Hepatocyte (in vitro differentiated cells): ENCODE data around the gene LRP3. TPM values are rescaled to one million over a fixed set of nuclear protein-coding genes. Genes with fewer than 3 reads are reported as not detected.

Experiments
- DNase-seq: peaks from one replicate; pipeline ENCODE4 v3.0.0-alpha.2; 2016; ENCODE audit warnings: low spot score
- H2AFZ ChIP-seq: fragments of 200-600 bp; sonication (generic); 2 replicates; pipeline ENCODE4 v1.6.0; 2016; ENCODE audit warnings: antibody characterized with exemption, mild to moderate bottlenecking
- H3K27ac ChIP-seq: fragments of 200-600 bp; sonication (generic); 2 replicates; pipeline ENCODE4 v1.5.1; 2016; ENCODE audit warnings: mild to moderate bottlenecking
- H3K27me3 ChIP-seq: fragments of 200-600 bp; sonication (generic); 2 replicates; pipeline ENCODE4 v1.6.1; 2016
- H3K36me3 ChIP-seq: fragments of 200-600 bp; sonication (generic); replicated peaks from 2 replicates; pipeline ENCODE4 v1.5.1; 2016; ENCODE audit warnings: low read depth; ENCODE audit not compliant: insufficient read depth
- H3K4me1 ChIP-seq: fragments of 200-600 bp; sonication (generic); 2 replicates; pipeline ENCODE4 v1.5.1; 2016; ENCODE audit warnings: mild to moderate bottlenecking, moderate library complexity; ENCODE audit not compliant: insufficient read depth
- H3K4me2 ChIP-seq: fragments of 200-600 bp; sonication (generic); 2 replicates; pipeline ENCODE4 v1.6.0; 2016
- H3K4me3 ChIP-seq: fragments of 200-600 bp; sonication (generic); 2 replicates; pipeline ENCODE4 v1.5.1; 2016; ENCODE audit warnings: mild to moderate bottlenecking
- H3K79me2 ChIP-seq: fragments of 200-600 bp; sonication (generic); 2 replicates; pipeline ENCODE4 v1.6.0; 2017; ENCODE audit warnings: mild to moderate bottlenecking
- H3K9me2 ChIP-seq: fragments of 200-600 bp; sonication (generic); replicated peaks from 2 replicates; pipeline ENCODE4 v1.6.0; 2017; ENCODE audit warnings: mild to moderate bottlenecking; ENCODE audit not compliant: insufficient read depth
- H3K9me3 ChIP-seq: fragments of 200-600 bp; sonication (generic); 2 replicates; pipeline ENCODE4 v1.5.1; 2016; ENCODE audit warnings: low read depth, mild to moderate bottlenecking
- H4K20me1 ChIP-seq: fragments of 200-600 bp; sonication (generic); 2 replicates; pipeline ENCODE4 v1.6.0; 2016; ENCODE audit warnings: mild to moderate bottlenecking; ENCODE audit not compliant: insufficient read depth, poor library complexity, severe bottlenecking
- EZH2 ChIP-seq: fragments of 200-600 bp; sonication (generic); IDR thresholded peaks from 2 replicates; pipeline ENCODE4 v1.6.1; 2016; ENCODE audit warnings: antibody characterized with exemption, mild to moderate bottlenecking, borderline replicate concordance
- EZH2phosphoT487 ChIP-seq: fragments of 200-600 bp; sonication (generic); IDR thresholded peaks from one replicate; pipeline ENCODE4 v1.6.1; 2018; ENCODE audit warnings: antibody characterized with exemption, mild to moderate bottlenecking, low read depth, moderate library complexity; ENCODE audit not compliant: unreplicated experiment, severe bottlenecking
- whole genome bisulfite sequencing: methylation state at CpG from one replicate; pipeline ENCODE4 v1.1.6; 2016; ENCODE audit warnings: low lambda C conversion rate; ENCODE audit errors: missing lambda C conversion rate; 5-methylcytosine and 5-hydroxymethylcytosine counted together
- polyA plus RNA-seq: library from polyadenylated mRNA; unstranded; fragments of >200 nt; fragmentation: Nextera tagmentation; extraction: Ambion mirVana; gene quantifications from 2 replicates; pipeline ENCODE4 v1.2.1, GENCODE V29; 2016
- total RNA-seq: library from RNA; depleted of rRNA; stranded (reverse); fragments of >200 nt; gene quantifications from 2 replicates; pipeline ENCODE4 v1.2.3, GENCODE V29; 2014
- TF ChIP-seq, protein P1 (sequence below): fragments of 200-600 bp; sonication (generic); IDR thresholded peaks from 2 replicates; pipeline ENCODE4 v1.5.1; 2016; ENCODE audit warnings: antibody characterized with exemption, mild to moderate bottlenecking; ENCODE audit not compliant: poor library complexity

LRP3 gene
- total and polyA plus RNA-seq, 2 experiments from 2014 or later = 37.4 to 44.0 TPM

DNA sequence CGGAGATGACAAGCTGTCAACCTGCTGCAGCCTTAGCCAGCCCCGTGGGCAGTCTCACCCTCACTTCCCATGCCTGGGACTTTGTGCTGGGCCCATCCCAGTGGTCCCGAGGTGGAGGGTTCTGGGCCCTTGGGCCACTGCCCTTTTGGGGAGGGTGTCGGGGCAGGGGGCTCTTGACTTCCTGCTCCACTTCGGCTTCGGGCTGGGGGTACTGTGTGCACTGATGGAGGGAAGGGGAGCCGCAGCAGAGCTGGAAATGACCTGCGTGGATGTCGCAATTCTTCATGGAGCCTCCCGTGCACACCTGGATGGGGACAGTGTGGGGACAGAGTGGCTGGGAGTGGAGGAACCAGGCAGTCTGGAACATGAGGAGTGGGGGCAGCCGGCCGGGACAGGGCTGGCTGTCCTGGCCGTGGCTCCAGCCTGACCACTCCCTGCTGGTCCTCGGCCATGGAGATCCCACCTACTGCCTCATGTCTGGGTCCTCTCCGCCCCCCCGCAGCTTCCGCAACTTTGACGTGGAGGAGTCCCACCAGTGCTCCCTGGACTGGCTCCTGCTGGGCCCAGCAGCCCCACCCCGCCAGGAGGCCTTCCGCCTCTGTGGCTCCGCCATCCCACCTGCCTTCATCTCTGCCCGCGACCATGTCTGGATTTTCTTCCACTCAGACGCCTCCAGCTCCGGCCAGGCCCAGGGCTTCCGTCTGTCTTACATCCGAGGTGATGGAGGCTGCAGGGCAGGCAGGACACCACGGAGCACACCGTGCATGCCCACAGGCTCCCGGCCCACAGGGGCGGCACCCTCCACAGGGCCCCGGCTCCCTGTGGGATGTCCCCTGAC lies 10.2 kb downstream of the LRP3 start:
- Histone ChIP-seq H3K27ac (no peak overlapping the region), H3K27me3 (no peaks in the 10 kb centered on the region), H3K4me3 (no peak overlapping the region), H3K36me3 (no peaks in the 10 kb centered on the region), H4K20me1 (no peaks in the 10 kb centered on the region), H3K9me3 (no peaks in the 10 kb centered on the region), H3K9me2 (no peaks in the 10 kb centered on the region), H3K79me2 (no peaks in the 10 kb centered on the region), H2AFZ (no peak overlapping the region), H3K4me1 (no peaks in the 10 kb centered on the region), H3K4me2 (no peak overlapping the region)
- TF ChIP-seq EZH2 (no peak), EZH2phosphoT487 (no peak)
- TF ChIP-seq, protein P1, sequence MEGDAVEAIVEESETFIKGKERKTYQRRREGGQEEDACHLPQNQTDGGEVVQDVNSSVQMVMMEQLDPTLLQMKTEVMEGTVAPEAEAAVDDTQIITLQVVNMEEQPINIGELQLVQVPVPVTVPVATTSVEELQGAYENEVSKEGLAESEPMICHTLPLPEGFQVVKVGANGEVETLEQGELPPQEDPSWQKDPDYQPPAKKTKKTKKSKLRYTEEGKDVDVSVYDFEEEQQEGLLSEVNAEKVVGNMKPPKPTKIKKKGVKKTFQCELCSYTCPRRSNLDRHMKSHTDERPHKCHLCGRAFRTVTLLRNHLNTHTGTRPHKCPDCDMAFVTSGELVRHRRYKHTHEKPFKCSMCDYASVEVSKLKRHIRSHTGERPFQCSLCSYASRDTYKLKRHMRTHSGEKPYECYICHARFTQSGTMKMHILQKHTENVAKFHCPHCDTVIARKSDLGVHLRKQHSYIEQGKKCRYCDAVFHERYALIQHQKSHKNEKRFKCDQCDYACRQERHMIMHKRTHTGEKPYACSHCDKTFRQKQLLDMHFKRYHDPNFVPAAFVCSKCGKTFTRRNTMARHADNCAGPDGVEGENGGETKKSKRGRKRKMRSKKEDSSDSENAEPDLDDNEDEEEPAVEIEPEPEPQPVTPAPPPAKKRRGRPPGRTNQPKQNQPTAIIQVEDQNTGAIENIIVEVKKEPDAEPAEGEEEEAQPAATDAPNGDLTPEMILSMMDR = no peak
- 97% methylated on average over 31 of the region's 32 CpGs for WGBS
- no peak for DNase-seq

DNA sequence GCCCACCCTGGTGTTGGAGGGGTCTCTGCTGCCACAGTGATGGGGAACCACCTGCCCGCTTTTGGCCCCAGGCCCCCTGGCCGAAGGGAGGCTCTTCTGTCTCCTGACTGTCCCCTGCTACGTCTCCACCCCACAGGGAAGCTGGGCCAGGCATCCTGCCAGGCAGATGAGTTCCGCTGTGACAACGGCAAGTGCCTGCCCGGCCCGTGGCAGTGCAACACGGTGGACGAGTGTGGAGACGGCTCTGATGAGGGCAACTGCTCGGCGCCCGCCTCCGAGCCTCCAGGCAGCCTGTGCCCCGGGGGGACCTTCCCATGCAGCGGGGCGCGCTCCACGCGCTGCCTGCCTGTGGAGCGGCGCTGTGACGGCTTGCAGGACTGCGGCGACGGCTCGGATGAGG lies 11.0 kb downstream of the LRP3 start:
- H4K20me1 ChIP-seq = no peaks in the 10 kb centered on the region
- no peak for DNase-seq
- H3K79me2 ChIP-seq = no peaks in the 10 kb centered on the region
- no peaks in the 10 kb centered on the region for H3K9me2 ChIP-seq
- H3K4me1 ChIP-seq = no peaks in the 10 kb centered on the region
- 96% methylated on average over 27 of the region's 27 CpGs for WGBS
- H3K4me2 ChIP-seq = no peak overlapping the region
- H3K4me3 ChIP-seq = no peak overlapping the region
- TF ChIP-seq EZH2phosphoT487 = no peak
- H2AFZ ChIP-seq = no peak overlapping the region
- H3K27me3 ChIP-seq = no peaks in the 10 kb centered on the region
- no peak overlapping the region for H3K27ac ChIP-seq
- H3K36me3 ChIP-seq = no peaks in the 10 kb centered on the region
- no peaks in the 10 kb centered on the region for H3K9me3 ChIP-seq

DNA sequence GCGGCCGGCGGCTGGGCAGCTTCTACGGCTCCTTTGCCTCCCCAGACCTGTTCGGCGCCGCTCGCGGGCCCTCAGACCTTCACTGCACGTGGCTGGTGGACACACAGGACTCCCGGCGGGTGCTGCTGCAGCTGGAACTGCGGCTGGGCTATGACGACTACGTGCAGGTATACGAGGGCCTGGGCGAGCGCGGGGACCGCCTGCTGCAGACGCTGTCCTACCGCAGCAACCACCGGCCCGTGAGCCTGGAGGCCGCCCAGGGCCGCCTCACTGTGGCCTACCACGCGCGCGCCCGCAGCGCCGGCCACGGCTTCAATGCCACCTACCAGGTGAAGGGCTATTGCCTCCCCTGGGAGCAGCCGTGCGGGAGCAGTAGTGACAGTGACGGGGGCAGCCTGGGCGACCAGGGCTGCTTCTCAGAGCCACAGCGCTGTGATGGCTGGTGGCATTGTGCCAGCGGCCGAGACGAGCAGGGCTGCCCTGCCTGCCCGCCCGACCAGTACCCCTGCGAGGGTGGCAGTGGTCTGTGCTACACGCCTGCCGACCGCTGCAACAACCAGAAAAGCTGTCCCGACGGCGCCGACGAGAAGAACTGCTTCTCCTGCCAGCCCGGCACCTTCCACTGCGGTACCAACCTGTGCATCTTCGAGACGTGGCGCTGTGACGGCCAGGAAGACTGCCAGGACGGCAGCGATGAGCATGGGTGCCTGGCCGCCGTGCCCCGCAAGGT lies 11.6 kb downstream of the LRP3 start:
- no peak overlapping the region for H3K4me3 ChIP-seq
- WGBS = 96% methylated on average over 57 of the region's 64 CpGs
- no peaks in the 10 kb centered on the region for H3K27me3 ChIP-seq
- no peaks in the 10 kb centered on the region for H3K9me2 ChIP-seq
- no peak overlapping the region for H3K4me2 ChIP-seq
- no peak overlapping the region for H2AFZ ChIP-seq
- H3K4me1 ChIP-seq = no peaks in the 10 kb centered on the region
- DNase-seq = no peak
- no peaks in the 10 kb centered on the region for H3K79me2 ChIP-seq
- H3K27ac ChIP-seq = no peak overlapping the region
- TF ChIP-seq, protein P1 = no peak
- TF ChIP-seq EZH2 = no peak
- no peak for TF ChIP-seq EZH2phosphoT487
- H4K20me1 ChIP-seq = no peaks in the 10 kb centered on the region
- no peaks in the 10 kb centered on the region for H3K9me3 ChIP-seq
- no peaks in the 10 kb centered on the region for H3K36me3 ChIP-seq
